Stimulated activated CD4-positive, alpha-beta T cell treated with anti-CD3 and anti-CD28 coated beads, Interleukin-4, amount 100 ng/mL, for 4 hours (primary cell): Measurements from ENCODE around the gene PCDH7.

ENCODE experiments used
- DNase-seq, 2 experiments: peaks; one replicate each; pipeline ENCODE4 v3.0.0-alpha.2; 2020

The PCDH7 gene

GRCh38 chr4:30728311-30728710 is 8.1 kb downstream of the PCDH7 start:
- no peak for DNase-seq

- DNase-seq: no peak
Observed at GRCh38 chr4:30743897-30744296, 23.7 kb downstream of the PCDH7 start.

- no peak for DNase-seq
Observed at GRCh38 chr4:30744386-30744785, 24.2 kb downstream of the PCDH7 start.

GRCh38 chr4:30744957-30745640 is 24.9 kb downstream of the PCDH7 start:
- no peak for DNase-seq

GRCh38 chr4:30746735-30747134 is 26.6 kb downstream of the PCDH7 start:
- no peak for DNase-seq

GRCh38 chr4:30753316-30753715 is 33.1 kb downstream of the PCDH7 start:
- DNase-seq: no peak

GRCh38 chr4:30754021-30754420 is 33.9 kb downstream of the PCDH7 start:
- DNase-seq: no peak

- DNase-seq: no peak
Observed at GRCh38 chr4:30755346-30755745, 35.2 kb downstream of the PCDH7 start.

GRCh38 chr4:30756553-30756952 is 36.4 kb downstream of the PCDH7 start:
- no peak for DNase-seq

- DNase-seq: no peak
Observed at GRCh38 chr4:30757357-30757756, 37.2 kb downstream of the PCDH7 start.

- no peak for DNase-seq
Observed at GRCh38 chr4:30760551-30760950, 40.4 kb downstream of the PCDH7 start.

GRCh38 chr4:30763321-30763727 is 43.2 kb downstream of the PCDH7 start:
- DNase-seq: no peak

- no peak for DNase-seq
Observed at GRCh38 chr4:30765022-30765421, 44.9 kb downstream of the PCDH7 start.

- DNase-seq: no peak
Observed at GRCh38 chr4:30767147-30767845, 47.1 kb downstream of the PCDH7 start.

- DNase-seq: no peak
Observed at GRCh38 chr4:30768277-30768676, 48.1 kb downstream of the PCDH7 start.

GRCh38 chr4:30769093-30769492 is 48.9 kb downstream of the PCDH7 start:
- no peak for DNase-seq

- no peak for DNase-seq
Observed at GRCh38 chr4:30770049-30770549, 49.9 kb downstream of the PCDH7 start.

- no peak for DNase-seq
Observed at GRCh38 chr4:30770812-30771211, 50.6 kb downstream of the PCDH7 start.

GRCh38 chr4:30776451-30776850 is 56.3 kb downstream of the PCDH7 start:
- DNase-seq: no peak

GRCh38 chr4:30776921-30777415 is 56.8 kb downstream of the PCDH7 start:
- no peak for DNase-seq
